ENCODE measurements around the gene HOXC9.

DNA sequence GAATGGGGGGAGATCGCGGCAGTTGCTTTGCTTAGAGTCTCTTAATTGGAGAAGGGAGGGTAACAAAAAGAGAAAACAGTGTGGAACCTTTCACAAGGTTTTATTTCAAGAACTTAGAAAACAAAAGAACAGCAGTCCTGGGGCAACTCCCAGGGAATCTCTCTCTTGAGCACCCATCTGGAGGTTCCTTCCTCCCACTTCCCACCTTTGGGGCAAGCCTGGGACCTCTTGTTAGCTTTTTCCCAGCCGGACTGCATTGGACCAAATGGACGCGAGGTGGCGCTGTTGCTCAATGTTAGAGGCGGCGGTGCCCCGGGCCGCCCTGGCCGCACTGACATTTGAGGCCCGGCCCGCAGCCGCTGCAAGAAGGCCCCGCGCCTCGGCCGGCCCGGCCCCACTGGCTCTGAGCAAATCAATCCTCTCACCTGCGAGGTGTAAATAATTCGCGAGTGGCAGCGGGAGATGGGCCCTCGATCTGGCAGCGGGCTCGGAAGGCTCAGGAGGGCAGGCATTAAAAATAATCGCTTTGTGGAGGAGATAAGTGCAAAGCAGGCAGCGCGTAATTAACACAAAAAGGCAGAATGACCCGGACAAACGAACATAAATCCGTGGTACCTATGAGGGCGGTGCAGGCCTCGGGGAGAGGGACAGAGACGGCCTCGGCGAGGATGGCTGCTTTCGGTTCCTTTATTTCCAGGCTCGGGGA lies 6.0 kb downstream of the HOXC9 start:
- no peak for TF ChIP-seq ZNF274 (IDR thresholded peaks at IDR 0.05; ENCODE audit: borderline replicate concordance, extremely low read depth, low read length)
- TF ChIP-seq, protein P1, sequence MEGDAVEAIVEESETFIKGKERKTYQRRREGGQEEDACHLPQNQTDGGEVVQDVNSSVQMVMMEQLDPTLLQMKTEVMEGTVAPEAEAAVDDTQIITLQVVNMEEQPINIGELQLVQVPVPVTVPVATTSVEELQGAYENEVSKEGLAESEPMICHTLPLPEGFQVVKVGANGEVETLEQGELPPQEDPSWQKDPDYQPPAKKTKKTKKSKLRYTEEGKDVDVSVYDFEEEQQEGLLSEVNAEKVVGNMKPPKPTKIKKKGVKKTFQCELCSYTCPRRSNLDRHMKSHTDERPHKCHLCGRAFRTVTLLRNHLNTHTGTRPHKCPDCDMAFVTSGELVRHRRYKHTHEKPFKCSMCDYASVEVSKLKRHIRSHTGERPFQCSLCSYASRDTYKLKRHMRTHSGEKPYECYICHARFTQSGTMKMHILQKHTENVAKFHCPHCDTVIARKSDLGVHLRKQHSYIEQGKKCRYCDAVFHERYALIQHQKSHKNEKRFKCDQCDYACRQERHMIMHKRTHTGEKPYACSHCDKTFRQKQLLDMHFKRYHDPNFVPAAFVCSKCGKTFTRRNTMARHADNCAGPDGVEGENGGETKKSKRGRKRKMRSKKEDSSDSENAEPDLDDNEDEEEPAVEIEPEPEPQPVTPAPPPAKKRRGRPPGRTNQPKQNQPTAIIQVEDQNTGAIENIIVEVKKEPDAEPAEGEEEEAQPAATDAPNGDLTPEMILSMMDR (IDR thresholded peaks at IDR 0.05; ENCODE audit: control extremely low read depth in 1 of 3, insufficient read depth in 1 of 3, low read depth in 1 of 3, low read length in 3 of 3), result peak; percentile 88 to 97 (median 89)
- no peak for TF ChIP-seq PHF8 (conservative IDR thresholded peaks at IDR 0.05; ENCODE audit: low read depth, low read length)
- TF ChIP-seq TAF1 (IDR thresholded peaks at IDR 0.05; ENCODE audit: low read depth, low read length), result no peak
- no peak for TF ChIP-seq POLR2AphosphoS5 (IDR thresholded peaks at IDR 0.05; ENCODE audit: low read depth, low read length)
- TF ChIP-seq POLR2A (IDR thresholded peaks at IDR 0.05; ENCODE audit: control extremely low read depth in 1 of 2, low read depth in 2 of 2, low read length in 2 of 2), result no peak
- no peak for TF ChIP-seq EP300 (IDR thresholded peaks at IDR 0.05; ENCODE audit: borderline replicate concordance in 1 of 2, low read depth in 2 of 2, low read length in 2 of 2)
- no peak for TF ChIP-seq RFX5 (IDR thresholded peaks at IDR 0.05; ENCODE audit: borderline replicate concordance, low read depth, low read length)
- no peak for TF ChIP-seq ASH2L (IDR thresholded peaks at IDR 0.05; ENCODE audit: low read length)
- TF ChIP-seq SP1 (IDR thresholded peaks at IDR 0.05; ENCODE audit: low read depth, low read length), result no peak
- TF ChIP-seq RAD21 (IDR thresholded peaks at IDR 0.05 in 1 of 2, conservative IDR thresholded peaks at IDR 0.05 in 1 of 2; ENCODE audit: low read depth in 2 of 2, low read length in 2 of 2), result peak; percentile 98
- no peak for TF ChIP-seq CHD2 (IDR thresholded peaks at IDR 0.05; ENCODE audit: low read length)
- no peak; the same call in 1 of the 2 replicates for TF ChIP-seq CEBPB (IDR thresholded peaks at IDR 0.05; ENCODE audit: low read depth, low read length)
